Measurements from ENCODE around the gene CDAN1. TPM values are rescaled to one million over a fixed set of nuclear protein-coding genes. Genes with fewer than 3 reads are reported as not detected.

Gene CDAN1
- total RNA-seq, 3 donors from 2014 or later: 8.8 to 15.2 (median 14.7) TPM

DNA sequence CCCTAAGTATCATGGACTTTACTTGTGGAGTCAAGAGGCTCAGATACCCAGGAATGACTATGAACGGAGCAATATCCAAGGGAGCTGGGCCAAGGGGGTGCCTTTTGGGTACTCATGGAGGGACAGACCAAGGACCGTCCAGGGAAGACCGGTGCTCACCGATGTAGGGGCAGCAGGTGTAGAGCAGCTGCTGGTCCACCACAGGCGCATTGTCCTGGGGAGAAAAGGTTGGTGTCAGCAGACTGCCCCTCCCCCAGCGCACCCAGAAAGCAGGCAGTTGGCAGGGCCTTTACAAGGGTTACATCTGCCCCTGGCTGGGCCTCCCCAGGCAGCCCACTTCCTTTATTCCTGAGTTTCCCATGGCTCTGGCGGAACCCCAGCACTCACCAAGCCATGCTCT is 7.5 kb downstream of the CDAN1 start:
- TF ChIP-seq POLR2A (IDR thresholded peaks at IDR 0.05) (no peak), POLR2AphosphoS5 (IDR thresholded peaks at IDR 0.05) (no peak)
- TF ChIP-seq, protein P1, sequence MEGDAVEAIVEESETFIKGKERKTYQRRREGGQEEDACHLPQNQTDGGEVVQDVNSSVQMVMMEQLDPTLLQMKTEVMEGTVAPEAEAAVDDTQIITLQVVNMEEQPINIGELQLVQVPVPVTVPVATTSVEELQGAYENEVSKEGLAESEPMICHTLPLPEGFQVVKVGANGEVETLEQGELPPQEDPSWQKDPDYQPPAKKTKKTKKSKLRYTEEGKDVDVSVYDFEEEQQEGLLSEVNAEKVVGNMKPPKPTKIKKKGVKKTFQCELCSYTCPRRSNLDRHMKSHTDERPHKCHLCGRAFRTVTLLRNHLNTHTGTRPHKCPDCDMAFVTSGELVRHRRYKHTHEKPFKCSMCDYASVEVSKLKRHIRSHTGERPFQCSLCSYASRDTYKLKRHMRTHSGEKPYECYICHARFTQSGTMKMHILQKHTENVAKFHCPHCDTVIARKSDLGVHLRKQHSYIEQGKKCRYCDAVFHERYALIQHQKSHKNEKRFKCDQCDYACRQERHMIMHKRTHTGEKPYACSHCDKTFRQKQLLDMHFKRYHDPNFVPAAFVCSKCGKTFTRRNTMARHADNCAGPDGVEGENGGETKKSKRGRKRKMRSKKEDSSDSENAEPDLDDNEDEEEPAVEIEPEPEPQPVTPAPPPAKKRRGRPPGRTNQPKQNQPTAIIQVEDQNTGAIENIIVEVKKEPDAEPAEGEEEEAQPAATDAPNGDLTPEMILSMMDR (IDR thresholded peaks at IDR 0.05): no peak
- intact Hi-C loops (cut with DNase I; ENCODE audit: low total_unique reads): loop anchor here (5.0 kb wide), 1 partner anchor 182 kb away; the partner anchor contains the start of genes HAUS2 and LRRC57
- Histone ChIP-seq H3K4me1 (no peaks in the 10 kb centered on the region), H3K4me3 (no peak overlapping the region), H3K27ac (no peak overlapping the region), H3K9me3 (no peaks in the 10 kb centered on the region), H3K36me3 (peaks cover 5% of the 10 kb centered on the region), H3K27me3 (no peaks in the 10 kb centered on the region)
- no peak for DNase-seq (ENCODE audit: low spot score in 2 of 2)

DNA sequence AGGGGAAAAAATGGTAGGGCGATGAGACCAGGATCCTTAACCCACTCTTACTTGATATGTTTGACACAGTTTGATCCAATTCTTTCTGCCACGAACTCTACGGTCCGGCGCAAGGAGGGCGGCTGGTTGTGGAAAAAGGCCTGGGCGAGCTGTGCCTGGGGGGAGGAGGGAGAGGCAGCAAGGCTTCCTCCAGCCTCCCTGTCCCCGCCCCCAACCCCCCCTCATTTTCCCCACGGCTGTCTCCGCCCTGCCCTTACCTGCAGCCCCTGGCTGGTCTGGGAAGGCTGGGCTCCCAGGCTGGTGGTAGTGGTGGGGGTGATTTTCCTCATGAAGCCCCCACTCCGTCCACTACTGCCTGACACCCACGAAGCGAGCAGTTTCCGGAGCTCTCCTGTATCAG is 8.0 kb downstream of the CDAN1 start:
- Histone ChIP-seq H3K27ac (no peak overlapping the region), H3K4me3 (no peak overlapping the region), H3K9me3 (no peaks in the 10 kb centered on the region), H3K27me3 (no peaks in the 10 kb centered on the region), H3K36me3 (peaks cover 5% of the 10 kb centered on the region), H3K4me1 (no peaks in the 10 kb centered on the region)
- intact Hi-C loops (cut with DNase I; ENCODE audit: low total_unique reads): loop anchor here (5.0 kb wide), 1 partner anchor 182 kb away; the partner anchor contains the start of genes HAUS2 and LRRC57
- TF ChIP-seq POLR2A (IDR thresholded peaks at IDR 0.05) (no peak), POLR2AphosphoS5 (IDR thresholded peaks at IDR 0.05) (no peak)
- TF ChIP-seq, protein P1 (IDR thresholded peaks at IDR 0.05): no peak
- DNase-seq (ENCODE audit: low spot score in 2 of 2): no peak

DNA sequence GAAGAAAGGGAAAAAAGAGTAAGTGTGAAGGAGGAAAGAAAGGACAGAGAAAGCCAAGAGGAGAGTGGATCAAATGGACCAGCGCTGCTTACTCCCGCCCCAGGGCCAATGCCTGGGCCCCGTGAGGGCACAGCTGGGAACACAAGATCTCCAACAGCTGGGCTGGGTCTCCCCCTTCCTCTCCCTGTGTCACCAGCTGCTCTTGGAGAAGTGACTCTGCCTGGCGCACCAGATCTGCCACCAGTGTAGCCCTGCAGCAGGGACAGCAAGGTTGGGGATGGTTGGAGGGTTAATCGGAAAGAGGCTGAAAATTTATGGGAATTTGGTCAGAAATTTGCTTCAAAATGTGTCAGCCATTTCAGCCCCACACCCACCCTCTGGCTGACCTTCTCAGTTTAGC is 8.4 kb downstream of the CDAN1 start:
- Histone ChIP-seq H3K36me3 (peaks cover 5% of the 10 kb centered on the region), H3K4me1 (no peaks in the 10 kb centered on the region), H3K4me3 (no peak overlapping the region), H3K9me3 (no peaks in the 10 kb centered on the region), H3K27ac (no peak overlapping the region), H3K27me3 (no peaks in the 10 kb centered on the region)
- TF ChIP-seq POLR2AphosphoS5 (IDR thresholded peaks at IDR 0.05) (no peak), POLR2A (IDR thresholded peaks at IDR 0.05) (no peak)
- TF ChIP-seq, protein P1 (IDR thresholded peaks at IDR 0.05): no peak
- DNase-seq (ENCODE audit: low spot score in 2 of 2): no peak
- intact Hi-C loops (cut with DNase I; ENCODE audit: low total_unique reads): loop anchor here (5.0 kb wide), 1 partner anchor 181 kb away; the partner anchor contains the start of genes HAUS2 and LRRC57

DNA sequence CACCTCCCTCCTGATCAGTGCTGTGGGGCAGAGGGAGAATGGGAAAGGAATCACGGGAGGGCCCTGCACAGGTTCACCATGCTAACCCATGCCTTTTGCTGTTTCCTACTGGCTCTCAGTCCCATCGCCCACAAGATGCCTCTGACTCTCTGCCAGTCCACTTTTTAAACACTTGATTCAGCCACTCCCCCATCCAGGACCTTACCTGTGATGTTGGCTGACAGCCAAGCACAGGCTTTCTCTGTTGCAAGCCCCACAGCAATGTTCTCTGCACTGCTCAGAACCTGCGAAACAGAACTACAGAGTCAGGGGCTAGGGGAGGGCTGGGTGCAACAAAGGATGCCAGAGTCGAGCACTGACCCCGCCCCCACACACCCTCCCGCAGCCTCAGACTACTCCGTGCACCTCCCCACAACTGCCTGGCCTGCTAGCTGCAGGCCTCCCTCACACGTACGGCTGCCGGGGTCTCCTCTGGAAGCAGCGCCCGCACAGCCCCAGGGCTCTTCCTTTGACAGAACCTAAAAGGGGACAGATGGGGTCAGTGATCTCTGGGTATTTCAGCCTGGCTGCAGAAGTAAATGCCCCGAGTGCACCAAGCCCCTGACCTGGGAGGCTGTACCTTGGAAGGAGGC is 9.1 kb downstream of the CDAN1 start:
- Histone ChIP-seq H3K27ac (no peak overlapping the region), H3K36me3 (peaks cover 5% of the 10 kb centered on the region), H3K4me1 (no peaks in the 10 kb centered on the region), H3K4me3 (no peak overlapping the region), H3K9me3 (no peaks in the 10 kb centered on the region), H3K27me3 (no peaks in the 10 kb centered on the region)
- DNase-seq (ENCODE audit: low spot score in 2 of 2): no peak
- TF ChIP-seq, protein P1 (IDR thresholded peaks at IDR 0.05): no peak
- TF ChIP-seq POLR2AphosphoS5 (IDR thresholded peaks at IDR 0.05): no peak
- no peak for TF ChIP-seq POLR2A (IDR thresholded peaks at IDR 0.05)
- intact Hi-C loops (cut with DNase I; ENCODE audit: low total_unique reads): loop anchor here (5.0 kb wide), 1 partner anchor 181 kb away; the partner anchor contains the start of genes HAUS2 and LRRC57

DNA sequence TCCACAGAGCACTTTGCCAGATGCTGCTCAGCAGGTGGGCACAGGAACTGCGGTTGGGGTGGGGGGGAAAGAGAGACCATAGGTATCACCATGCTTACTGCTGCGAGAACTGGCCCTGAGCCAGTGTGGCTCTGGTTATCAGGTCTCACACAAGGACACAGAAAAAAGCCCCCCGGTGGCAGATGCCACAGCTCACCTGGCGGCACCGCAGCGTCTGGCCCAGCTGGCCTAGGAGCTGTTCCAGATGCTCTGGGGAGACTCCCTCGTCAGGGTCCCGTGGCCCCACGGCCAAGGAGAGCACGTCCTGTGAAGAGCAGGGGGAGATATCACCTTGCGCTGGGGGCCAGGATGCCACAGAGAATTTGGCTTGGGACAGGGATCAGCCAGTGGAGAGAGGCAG is 10.8 kb downstream of the CDAN1 start:
- H3K36me3 ChIP-seq: peaks cover 5% of the 10 kb centered on the region
- intact Hi-C loops (cut with DNase I; ENCODE audit: low total_unique reads): loop anchor here (5.0 kb wide), 1 partner anchor 179 kb away; the partner anchor contains the start of genes HAUS2 and LRRC57

More for the DNA sequence above, 10.8 kb downstream of the CDAN1 start:
- no peak overlapping the region for H3K27ac ChIP-seq
- H3K27me3 ChIP-seq: no peaks in the 10 kb centered on the region
- DNase-seq (ENCODE audit: low spot score in 2 of 2): no peak
- TF ChIP-seq POLR2A (IDR thresholded peaks at IDR 0.05) (no peak), POLR2AphosphoS5 (IDR thresholded peaks at IDR 0.05) (no peak)
- TF ChIP-seq, protein P1 (IDR thresholded peaks at IDR 0.05): no peak
- no peak overlapping the region for H3K4me3 ChIP-seq
- H3K4me1 ChIP-seq: no peaks in the 10 kb centered on the region
- H3K9me3 ChIP-seq: no peaks in the 10 kb centered on the region
